HCEC 1CT (cell line): ENCODE results near the gene IFRD1.

Experiments
- DNase-seq: peaks from one replicate; pipeline ENCODE4 v3.0.0-alpha.2; 2017

The IFRD1 gene, protein sequence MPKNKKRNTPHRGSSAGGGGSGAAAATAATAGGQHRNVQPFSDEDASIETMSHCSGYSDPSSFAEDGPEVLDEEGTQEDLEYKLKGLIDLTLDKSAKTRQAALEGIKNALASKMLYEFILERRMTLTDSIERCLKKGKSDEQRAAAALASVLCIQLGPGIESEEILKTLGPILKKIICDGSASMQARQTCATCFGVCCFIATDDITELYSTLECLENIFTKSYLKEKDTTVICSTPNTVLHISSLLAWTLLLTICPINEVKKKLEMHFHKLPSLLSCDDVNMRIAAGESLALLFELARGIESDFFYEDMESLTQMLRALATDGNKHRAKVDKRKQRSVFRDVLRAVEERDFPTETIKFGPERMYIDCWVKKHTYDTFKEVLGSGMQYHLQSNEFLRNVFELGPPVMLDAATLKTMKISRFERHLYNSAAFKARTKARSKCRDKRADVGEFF

GRCh38 chr7:112449902-112450806 is at the start of gene IFRD1:
TSS of gene IFRD1 (plus strand) at chr7:112450460. CDS start at chr7:112450689, 229 bp downstream.
- peak; percentile 99 for DNase-seq

DNA sequence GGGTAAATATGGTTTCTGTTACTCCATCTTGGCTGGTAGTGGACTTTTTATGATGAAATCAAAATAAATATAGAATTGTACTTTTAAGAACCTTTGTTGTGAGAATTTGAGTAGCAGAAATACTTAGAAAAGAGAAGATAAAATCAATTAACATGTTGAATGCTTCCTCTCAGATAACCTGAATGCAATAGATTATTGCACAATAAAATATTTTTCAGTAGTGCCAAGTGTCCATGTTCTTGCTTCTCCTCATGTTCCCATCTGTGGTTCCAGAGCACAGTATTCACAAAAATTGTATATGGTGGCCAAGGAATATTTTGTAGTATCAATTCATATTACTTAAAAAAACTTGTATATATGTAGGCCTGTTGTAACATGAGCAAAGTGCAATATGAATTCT is 45.9 kb upstream of the IFRD1 start:
- DNase-seq: no peak

DNA sequence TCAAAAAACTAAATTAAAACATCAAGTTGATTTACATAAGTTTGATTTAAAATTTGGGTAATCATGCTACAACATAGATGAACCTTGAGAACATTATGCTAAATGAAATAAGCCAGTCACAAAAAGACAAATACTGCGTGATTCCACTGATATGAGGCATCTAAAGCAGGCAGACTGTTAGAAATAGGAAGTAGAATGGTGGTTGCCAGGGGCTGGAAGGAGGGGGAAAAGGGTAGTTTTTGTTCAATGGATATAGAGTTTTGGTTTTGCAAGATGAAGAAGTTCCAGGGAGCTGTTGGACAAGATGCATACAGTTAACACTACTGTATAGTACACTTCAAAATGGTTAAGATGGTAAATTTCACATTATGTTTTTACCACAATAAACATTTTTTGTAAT is 45.0 kb upstream of the IFRD1 start:
- DNase-seq: no peak

- no peak for DNase-seq
These were observed 43.0 kb upstream of the IFRD1 start for GRCh38 chr7:112407261-112407660.

- peak; percentile 45 for DNase-seq
These were observed 40.2 kb upstream of the IFRD1 start for GRCh38 chr7:112410092-112410491.

GRCh38 chr7:112411186-112411795 is 39.0 kb upstream of the IFRD1 start:
- peak; percentile 53 for DNase-seq

- DNase-seq: peak; percentile 47
These were observed 35.3 kb upstream of the IFRD1 start for GRCh38 chr7:112414855-112415490.

DNA sequence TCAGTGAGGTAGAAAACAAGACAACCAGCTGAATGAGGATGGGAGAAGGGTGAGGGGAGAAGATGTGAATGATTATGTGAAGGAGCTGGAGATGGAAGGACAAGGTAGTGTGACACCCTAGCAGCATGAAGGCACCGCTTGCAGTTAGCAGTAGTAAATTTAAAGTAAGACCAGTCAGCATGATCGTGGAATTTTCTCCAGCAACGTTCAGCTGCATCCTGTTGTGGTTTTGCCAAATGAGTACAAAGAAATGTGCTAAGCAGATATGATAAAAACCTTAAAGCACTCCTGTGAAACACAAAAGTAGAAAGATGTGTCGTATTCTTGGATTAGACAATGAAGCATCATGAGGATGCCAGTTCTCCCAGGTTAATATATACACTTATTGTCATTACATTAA is 34.1 kb upstream of the IFRD1 start:
- DNase-seq: no peak

- no peak for DNase-seq
These were observed 30.6 kb upstream of the IFRD1 start for GRCh38 chr7:112419543-112420130.

GRCh38 chr7:112420236-112420861 is 29.9 kb upstream of the IFRD1 start:
- DNase-seq: no peak

DNA sequence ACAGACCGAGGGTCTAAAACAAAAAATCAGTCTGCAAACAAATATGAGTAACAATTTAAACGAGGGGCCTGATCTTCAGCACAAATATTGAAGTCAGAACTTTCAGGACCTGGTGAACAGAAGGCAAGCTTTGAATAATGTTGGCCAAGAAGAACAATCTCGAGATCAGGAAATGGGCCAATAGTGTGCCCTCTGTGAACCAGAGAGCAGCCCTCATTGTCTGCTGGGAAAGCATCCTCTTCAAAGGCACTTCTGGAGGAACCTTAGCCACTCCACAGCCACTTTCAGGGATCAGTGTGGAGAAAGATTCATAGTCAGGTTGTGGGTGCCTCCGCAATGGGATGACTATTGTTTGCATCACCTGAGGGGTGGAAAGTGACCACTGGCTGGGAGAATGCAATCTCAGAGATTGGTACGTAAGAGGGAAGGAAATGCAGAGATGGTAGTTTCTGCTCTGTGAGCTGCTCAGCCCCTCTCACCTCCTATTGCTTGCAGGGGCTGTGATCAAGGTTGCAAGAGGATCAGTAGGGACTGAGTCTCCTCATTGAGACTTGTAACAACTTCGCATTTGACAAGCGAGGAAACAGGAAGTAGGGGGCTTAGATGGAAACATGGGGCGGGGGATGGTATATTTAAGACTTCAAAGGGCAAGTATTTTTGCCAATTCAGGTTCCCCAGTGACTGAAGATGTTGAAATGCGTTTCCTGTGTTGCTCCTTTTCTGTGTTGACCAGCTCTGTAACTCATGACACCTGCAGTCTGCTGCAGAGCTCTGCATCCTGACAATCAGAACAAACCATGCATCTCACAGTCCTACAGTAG is 28.4 kb upstream of the IFRD1 start:
- DNase-seq: no peak

GRCh38 chr7:112422842-112423496 is 27.3 kb upstream of the IFRD1 start:
- peak; percentile 78 for DNase-seq

DNA sequence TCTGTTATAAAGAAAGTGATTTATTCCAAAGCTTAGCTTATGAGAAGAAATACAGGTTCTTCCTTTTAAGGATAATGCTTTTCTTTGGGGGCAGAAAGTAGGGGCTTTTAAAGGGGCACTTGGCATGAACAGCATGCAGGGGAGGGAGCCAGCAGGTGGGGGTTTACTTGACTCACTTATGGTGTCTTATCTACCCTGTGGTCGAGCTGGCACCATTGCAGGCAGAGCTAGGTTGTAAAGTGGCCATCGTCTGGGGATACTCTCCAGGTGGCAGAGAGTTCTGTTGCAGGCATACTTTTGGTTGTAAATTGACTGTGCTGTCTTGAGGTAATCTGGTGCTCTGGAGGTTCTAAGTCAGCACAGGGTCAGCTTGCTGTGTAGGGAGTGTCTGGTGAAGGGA is 26.3 kb upstream of the IFRD1 start:
- no peak for DNase-seq

DNA sequence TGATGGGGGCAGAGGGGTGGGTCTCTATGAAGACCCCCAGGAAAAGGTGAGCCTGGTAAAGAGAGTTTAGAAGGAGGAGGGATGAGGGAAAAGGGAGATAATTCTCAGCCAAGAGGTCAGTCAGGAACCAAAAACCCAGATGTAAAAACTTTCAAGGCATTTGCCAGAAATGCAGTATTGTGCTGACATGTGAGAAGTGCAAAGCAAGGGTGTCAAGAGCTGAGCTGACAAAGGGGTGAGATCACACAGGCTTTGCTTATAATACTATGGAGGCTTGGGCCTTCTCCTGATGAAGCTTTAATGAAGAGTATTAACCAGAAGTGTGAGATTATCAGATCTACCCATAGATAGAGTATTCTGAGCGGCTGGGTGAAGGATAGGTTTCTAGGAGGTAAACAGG is 22.3 kb upstream of the IFRD1 start:
- no peak for DNase-seq

DNA sequence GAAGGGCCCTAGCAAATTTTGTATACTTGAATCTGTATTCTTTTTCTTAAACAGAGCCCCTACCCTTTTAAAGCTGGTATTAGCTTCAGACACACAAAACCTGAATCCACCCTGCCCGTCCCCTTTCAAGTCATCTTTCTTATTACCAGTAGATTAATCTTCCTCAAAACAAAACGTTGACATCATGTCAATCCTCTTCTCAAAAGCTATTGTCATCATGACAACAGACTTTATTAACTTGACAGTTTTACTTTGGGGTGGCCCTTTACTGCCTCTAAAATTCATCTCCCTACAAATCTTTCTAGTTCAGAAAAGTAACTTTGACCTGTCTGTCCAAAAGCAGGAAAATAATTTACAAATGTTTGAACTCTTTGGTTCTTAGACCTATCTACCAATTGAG is 21.5 kb upstream of the IFRD1 start:
- no peak for DNase-seq

GRCh38 chr7:112430649-112431048 is 19.6 kb upstream of the IFRD1 start:
- DNase-seq: no peak

DNA sequence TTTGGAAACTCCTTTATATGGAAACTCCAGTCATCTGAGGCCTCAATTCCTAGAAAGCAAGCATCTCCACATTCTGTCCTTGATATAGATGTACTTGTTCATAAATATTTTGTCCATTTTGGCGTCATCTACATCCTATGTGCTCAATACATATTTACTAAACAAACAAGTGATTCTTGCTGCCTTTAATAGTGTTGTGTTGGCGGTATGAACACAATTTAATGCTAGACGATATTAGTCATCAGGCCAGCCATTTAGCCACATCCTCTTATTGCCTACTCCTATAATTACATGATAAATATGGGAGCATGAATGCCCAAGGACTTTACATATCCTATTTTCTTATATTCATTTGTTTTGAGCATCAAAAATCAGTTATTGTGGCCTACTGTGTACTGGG is 18.5 kb upstream of the IFRD1 start:
- no peak for DNase-seq

- DNase-seq: no peak
These were observed 17.0 kb upstream of the IFRD1 start for GRCh38 chr7:112433289-112433688.

- DNase-seq: peak; percentile 44
These were observed 13.2 kb upstream of the IFRD1 start for GRCh38 chr7:112437072-112437471.

- no peak for DNase-seq
These were observed 10.8 kb upstream of the IFRD1 start for GRCh38 chr7:112439476-112439875.

GRCh38 chr7:112442210-112442609 is 8.1 kb upstream of the IFRD1 start:
- no peak for DNase-seq
